GM18519 (cell line): ENCODE data around the gene MIB2.

Source experiments
- ATAC-seq: cut with Tn5 transposase; IDR thresholded peaks from one replicate; pipeline ENCODE4 v1.9.1; 2021; ENCODE audit warnings: mild to moderate bottlenecking, moderate library complexity; ENCODE audit not compliant: unreplicated experiment, low FRiP score

The MIB2 gene

DNA sequence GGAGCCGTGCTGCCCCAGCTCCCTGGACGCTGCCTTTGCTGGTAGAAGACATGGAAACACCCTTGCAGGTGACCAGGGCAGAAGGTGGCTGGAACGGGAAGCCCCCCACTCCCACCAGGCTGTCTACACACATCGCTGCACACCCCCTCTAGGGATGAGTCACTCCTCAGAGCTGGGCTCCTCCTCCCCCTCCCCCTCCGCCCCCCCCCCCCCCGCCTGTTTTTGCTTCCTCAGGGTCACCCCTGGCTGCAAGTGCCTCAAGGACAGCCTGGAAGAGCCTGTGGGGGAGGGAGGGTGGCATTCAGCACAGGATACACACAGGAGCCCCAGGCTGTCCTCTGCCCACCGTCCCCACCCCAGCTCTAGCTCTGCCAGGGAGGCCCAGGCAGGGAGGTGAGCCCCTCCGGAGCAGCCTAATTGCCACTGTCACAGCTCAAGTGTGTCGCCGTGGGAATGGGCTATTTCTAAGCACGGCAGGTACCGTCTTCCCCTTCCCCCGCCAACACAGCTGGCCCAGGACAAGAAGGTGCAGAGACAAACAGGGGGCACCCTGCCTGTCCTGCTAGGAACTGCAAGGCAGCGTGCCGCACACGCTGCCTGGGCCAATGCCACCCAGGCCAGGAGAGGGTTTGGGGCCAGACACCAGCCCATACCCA lies 17.9 kb upstream of the MIB2 start:
- ATAC-seq = no peak

DNA sequence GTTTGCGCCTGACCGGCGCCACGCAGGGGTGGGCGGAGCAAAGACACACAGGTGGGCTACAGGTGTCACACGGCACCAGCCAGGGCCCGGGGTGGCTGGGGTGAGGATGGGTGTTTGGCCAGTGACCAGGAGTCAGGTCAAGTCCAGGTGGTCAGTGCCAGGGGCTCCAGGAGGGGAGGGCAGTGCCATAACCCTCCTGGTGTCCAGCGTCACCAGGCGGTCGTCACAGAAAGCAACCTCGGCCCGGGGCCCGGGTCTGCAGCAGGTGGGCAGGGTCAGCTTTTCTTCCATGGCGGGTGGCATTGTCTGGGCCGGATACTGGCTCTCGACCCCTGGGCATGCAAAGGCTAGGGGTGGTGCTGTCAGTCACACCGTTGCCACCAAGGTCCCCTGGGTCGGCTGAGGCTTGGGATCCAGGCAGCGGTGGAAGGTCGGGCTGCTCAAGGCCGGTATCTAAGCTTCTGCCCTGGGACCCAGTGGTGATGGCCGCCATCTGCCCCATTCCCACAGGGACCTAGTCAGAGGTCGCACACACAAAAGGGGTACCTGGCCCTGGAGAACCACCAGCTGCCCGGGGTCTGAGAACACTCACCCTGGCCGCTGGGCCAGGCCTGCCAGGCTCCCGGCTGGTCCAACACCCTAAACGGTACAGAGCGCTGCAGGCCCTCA lies 17.1 kb upstream of the MIB2 start:
- no peak for ATAC-seq

DNA sequence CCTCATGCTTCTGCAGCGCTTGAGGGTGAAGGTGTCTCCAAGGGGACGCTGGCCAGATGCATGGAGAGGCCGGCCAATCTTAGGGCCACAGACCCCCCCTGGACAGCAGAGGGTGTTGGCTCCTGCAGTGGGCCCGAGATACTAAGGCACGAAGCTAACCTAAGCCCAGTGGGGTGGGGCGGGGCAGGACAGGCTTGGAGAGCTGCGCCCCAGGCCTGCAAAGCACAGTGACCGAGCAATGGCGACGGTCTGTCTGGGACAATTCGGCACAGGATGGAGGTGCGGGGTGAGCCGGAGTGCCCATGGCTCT lies 16.6 kb upstream of the MIB2 start:
- no peak for ATAC-seq

- no peak for ATAC-seq
Observed at GRCh38 chr1:1599030-1599934, 16.0 kb upstream of the MIB2 start.

GRCh38 chr1:1599935-1600860 lies 15.1 kb upstream of the MIB2 start, which contains the start of gene FNDC10:
Gene FNDC10 (minus strand): TSS chr1:1600135. CDS start chr1:1600015, 120 bp downstream.
- ATAC-seq = no peak

DNA sequence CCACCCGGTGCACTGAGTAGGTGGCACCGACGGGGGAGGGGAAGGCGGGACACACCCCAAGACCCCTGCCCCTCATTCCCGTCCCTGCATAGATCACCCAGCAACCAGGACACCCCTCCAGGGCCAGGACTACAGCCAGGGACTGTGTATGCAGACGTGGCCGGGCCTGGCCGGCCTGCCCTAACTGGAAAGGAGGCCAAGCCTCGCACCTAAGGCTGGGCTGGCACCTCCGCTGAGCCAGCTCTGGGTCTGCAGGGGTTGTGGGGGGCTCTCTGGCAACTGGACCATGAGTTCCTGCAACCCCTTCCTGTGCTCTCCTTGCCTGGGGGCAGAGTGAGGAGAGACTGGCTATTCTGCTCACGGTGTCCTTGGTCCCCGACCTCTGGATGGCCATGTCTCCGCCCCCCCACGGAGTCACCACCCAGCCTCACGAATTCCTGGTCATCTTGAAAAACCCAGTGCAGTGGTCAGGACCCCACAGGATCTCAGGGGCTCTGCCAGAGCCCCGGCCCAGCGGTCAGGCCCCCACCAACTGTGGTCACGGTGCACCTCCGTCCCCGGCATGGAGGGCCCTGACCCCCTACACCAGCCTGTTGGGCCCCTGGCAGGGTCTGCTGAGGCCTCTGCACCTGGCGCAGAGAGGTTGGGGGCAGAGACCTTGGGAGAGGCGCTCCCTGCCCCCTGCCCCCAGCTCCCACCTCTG lies 14.3 kb upstream of the MIB2 start:
- no peak for ATAC-seq

DNA sequence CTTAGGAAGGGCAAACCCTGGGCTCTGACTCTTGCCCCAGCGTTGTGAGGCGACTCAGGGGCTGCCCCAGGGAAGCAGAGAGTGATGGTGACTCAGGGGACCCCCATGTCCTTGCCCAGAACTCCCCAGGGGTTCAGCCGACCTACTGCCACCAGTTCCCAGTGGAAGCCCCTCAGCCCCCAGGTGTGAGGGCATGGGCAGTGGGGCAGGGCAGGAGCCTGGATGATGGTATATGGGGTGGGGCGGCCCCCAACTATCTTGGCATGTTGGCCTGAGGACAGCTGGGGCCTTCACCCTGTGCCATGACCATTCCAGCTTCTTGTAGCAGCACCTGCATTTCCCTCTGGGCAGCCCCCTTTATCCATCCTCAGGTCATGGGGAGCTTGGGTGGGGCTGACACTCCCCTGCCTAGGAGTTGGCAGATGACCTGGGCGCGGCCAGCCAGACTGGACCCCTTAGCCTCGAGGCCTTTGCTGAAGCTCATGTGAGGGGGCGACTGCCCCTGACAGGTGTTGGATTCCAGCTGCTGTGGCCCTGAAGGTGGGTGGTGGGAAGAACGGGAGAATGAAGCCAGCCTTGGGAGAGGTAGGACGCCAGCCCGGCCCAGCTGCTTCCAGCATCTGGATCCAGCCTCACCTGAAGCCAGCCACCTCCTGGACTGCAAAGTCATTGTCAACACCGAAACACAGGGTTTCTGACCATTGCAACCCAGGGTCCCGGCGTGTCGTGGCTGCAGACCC lies 13.6 kb upstream of the MIB2 start:
- ATAC-seq = no peak

GRCh38 chr1:1602304-1602967 lies 12.9 kb upstream of the MIB2 start:
- no peak for ATAC-seq

GRCh38 chr1:1602968-1603506 lies 12.3 kb upstream of the MIB2 start:
- ATAC-seq = no peak

GRCh38 chr1:1603671-1604373 lies 11.5 kb upstream of the MIB2 start:
- no peak for ATAC-seq

DNA sequence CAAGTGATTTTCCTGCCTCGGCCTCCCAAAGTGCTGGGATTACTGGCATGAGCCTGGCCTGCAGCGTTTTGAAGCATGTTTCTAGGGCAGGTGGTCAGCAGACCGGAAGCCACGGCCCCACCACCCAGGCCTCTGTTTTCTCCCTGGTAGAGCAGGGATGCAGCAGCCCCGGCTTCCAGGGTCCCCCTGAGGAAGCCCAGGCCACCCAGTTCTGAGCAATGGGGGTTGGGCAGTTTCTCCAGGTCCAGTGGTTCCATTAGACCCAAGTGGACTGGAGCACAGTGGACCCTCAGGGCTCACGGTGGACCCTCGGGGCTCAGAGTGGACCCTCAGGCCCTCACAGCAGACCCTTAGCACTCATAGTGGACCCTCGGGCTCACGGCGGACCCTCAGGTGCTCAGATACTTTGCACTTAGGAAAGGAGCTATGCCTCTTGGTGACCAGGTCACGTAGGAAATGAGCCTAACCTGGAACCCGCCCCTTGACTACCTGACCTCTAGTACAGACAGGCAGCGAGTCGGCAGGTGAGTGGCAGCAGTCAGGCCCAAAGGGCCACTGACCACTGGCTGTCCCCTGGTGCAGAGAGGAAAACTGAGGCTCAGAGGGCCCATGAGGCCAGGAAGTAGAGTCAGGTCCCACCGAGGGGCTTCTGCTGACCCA lies 10.8 kb upstream of the MIB2 start:
- ATAC-seq = no peak

DNA sequence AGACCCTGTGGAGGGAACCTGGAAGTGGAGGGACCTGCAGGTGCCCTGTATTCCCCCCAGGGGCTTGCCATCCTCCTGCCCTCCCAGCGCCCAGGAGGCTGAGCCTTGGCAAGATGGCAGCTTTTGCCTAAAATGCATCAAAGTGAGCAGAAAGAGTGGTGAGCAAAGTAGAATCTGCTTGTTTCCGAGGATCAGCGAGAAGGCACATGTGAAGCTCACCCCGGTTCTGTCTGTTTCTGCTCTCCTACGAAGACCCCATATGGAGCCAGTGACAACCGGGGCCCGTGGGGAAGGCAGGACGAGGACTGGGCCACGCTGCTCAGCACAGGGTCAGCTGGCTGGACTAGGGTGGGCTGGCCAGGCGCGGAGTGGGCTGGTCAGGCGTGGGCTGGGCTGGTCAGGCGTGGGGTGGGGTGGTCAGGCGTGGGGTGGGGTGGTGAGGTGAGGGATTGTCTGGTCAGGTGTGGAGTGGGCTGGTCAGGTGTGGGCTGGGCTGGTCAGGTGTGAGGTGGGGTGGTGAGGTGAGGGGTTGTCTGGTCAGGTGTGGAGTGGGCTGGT lies 10.2 kb upstream of the MIB2 start:
- ATAC-seq = no peak

- ATAC-seq = no peak
Observed at GRCh38 chr1:1605724-1606123, 9.6 kb upstream of the MIB2 start.

- no peak for ATAC-seq
Observed at GRCh38 chr1:1606232-1606631, 9.1 kb upstream of the MIB2 start.

- ATAC-seq = no peak
Observed at GRCh38 chr1:1609822-1610485, 5.3 kb upstream of the MIB2 start.

- ATAC-seq = no peak
Observed at GRCh38 chr1:1610796-1611195, 4.5 kb upstream of the MIB2 start.

DNA sequence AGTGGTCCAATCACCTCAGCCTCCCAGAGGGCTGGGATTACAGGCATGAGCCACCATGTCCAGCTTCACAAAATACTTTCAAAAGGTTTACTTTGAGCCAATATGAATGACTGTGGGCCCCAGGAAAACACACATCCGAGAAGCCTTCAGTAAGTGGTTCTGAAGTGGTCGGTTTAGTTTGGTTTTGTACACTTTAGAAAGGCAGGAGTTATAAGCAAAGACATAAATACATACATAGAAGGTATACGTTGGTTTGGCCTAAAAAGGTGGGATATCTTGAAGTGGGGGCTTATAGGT lies 3.2 kb upstream of the MIB2 start:
- ATAC-seq = no peak
